Subcutaneous abdominal adipose tissue (tissue), 5 donors: ENCODE measurements around the gene FLNC.

ENCODE experiments used
- H3K27ac ChIP-seq: one replicate; pipeline ENCODE4 v1.7.0; 2013; ENCODE audit warnings: low read depth, mild to moderate bottlenecking, inconsistent platforms, low read length, moderate library complexity
- H3K27me3 ChIP-seq, 5 donors: one replicate each; pipeline ENCODE4 v1.7.0; 2013; ENCODE audit warnings: low read length in 5 of 5, inconsistent platforms in 1 of 5; ENCODE audit not compliant: control insufficient read depth in 5 of 5, insufficient read depth in 4 of 5
- H3K36me3 ChIP-seq, 5 donors: one replicate each; pipeline ENCODE4 v1.7.0; 2013; ENCODE audit warnings: low read length in 5 of 5; ENCODE audit not compliant: control insufficient read depth in 5 of 5, insufficient read depth in 5 of 5
- H3K4me1 ChIP-seq, 5 donors: one replicate each; pipeline ENCODE4 v1.7.0; 2013; ENCODE audit warnings: low read length in 5 of 5, mild to moderate bottlenecking in 3 of 5, moderate library complexity in 1 of 5; ENCODE audit not compliant: control insufficient read depth in 5 of 5, insufficient read depth in 5 of 5
- H3K4me3 ChIP-seq, 5 donors: one replicate each; pipeline ENCODE4 v1.7.0; 2013; ENCODE audit warnings: low read length in 5 of 5, low read depth in 1 of 5
- H3K9ac ChIP-seq, 5 donors: one replicate each; pipeline ENCODE4 v1.7.0; 2013; ENCODE audit warnings: low read length in 5 of 5, mild to moderate bottlenecking in 4 of 5, moderate library complexity in 3 of 5
- H3K9me3 ChIP-seq, 5 donors: one replicate each; pipeline ENCODE4 v1.7.0; 2013; ENCODE audit warnings: low read length in 5 of 5; ENCODE audit not compliant: control insufficient read depth in 5 of 5
- donor health status: healthy.
- donor health status: healthy.
- donor health status: healthy.
- donor health status: healthy.
- donor health status: healthy.

Gene FLNC

DNA sequence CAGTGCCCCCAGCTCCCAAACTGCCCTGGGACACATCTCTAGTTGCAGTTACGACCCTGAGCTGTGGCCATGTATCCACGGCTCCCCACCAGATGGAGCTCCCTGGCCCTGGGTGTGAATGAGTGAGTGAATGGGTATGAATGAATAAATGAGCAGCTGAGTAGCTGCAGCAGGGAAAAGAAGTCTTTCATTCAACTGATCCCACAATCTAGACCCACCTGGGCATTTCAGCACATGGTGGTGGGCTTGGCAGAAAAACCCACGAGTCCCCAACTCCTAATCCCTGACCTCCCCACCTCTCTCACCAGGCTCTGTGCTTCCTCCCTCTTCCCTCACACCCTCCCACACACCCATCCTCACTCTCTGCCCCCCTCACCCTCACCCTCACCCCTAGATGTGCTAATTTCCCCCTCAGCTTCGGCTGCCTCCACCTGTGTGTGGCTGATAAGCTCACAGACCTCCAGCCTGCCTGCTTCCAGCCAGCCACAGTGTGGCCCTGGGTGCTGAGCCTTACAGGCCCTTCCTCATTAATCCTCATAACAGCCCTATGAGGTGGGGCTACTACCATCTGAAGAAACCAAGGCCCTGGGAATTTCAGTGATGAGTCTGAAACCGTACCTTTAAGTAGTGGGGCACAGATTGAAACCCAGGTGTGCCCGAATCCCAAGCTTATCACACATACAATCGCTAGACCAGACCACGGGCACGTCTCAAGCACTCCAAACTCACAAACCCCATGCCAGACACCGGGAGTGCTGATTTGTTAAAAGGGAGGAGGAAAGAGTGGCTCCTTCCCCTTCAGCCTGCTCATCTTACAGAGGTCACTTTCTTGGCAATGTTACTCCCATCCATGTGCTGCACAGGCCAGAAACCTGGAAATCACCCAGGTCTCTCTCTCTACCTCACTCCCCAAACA is 30.2 kb downstream of the FLNC start:
- H3K9me3 ChIP-seq: no peaks in the 10 kb centered on the region
- H3K9ac ChIP-seq: peak overlapping the region in 2 of 5 donors; percentile 40 to 41
- H3K4me1 ChIP-seq: peaks cover 13 to 51% (median 44%) of the 10 kb centered on the region in 5 donors
- H3K4me3 ChIP-seq: no peak overlapping the region
- peak overlapping the region; percentile 67 for H3K27ac ChIP-seq
- H3K36me3 ChIP-seq: peaks cover 0 to 9% (median 7%) of the 10 kb centered on the region in 5 donors
- H3K27me3 ChIP-seq: no peaks in the 10 kb centered on the region

DNA sequence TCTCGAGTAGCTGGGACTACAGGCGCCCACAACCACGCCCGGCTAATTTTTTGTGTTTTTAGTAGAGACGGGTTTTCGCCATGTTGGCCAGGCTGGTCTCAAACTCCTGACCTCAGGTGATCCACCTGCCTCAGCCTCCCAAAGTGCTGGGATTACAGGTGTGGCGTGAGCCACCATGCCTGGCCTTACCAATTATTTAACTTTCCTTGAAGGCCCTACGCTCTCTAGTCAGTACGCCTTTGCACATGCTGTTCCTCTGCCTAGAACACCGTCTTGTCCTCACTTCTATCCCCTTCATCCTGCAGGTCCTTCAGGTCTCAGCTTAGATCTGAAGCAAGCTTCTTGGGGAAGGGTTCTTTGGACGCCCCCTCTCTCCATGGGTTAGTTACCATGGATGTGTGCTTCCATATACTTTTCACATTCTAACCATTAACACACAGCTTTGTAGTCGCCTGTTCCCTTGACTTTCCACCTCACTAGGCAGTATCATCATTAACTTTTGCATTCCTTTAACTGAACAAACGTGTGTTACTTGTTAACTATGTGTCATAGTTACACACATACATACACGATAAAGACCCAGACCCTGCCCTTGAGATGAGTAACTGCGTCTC is 31.9 kb downstream of the FLNC start:
- H3K9ac ChIP-seq: peak overlapping the region in 4 of 5 donors; percentile 24 to 95 (median 50)
- no peak overlapping the region for H3K27ac ChIP-seq
- H3K27me3 ChIP-seq: no peaks in the 10 kb centered on the region
- H3K9me3 ChIP-seq: no peaks in the 10 kb centered on the region
- peak overlapping the region; percentile 59 to 98 (median 96) for H3K4me3 ChIP-seq
- peaks cover 0 to 20% (median 16%) of the 10 kb centered on the region in 5 donors for H3K36me3 ChIP-seq
- peaks cover 13 to 51% (median 44%) of the 10 kb centered on the region in 5 donors for H3K4me1 ChIP-seq

DNA sequence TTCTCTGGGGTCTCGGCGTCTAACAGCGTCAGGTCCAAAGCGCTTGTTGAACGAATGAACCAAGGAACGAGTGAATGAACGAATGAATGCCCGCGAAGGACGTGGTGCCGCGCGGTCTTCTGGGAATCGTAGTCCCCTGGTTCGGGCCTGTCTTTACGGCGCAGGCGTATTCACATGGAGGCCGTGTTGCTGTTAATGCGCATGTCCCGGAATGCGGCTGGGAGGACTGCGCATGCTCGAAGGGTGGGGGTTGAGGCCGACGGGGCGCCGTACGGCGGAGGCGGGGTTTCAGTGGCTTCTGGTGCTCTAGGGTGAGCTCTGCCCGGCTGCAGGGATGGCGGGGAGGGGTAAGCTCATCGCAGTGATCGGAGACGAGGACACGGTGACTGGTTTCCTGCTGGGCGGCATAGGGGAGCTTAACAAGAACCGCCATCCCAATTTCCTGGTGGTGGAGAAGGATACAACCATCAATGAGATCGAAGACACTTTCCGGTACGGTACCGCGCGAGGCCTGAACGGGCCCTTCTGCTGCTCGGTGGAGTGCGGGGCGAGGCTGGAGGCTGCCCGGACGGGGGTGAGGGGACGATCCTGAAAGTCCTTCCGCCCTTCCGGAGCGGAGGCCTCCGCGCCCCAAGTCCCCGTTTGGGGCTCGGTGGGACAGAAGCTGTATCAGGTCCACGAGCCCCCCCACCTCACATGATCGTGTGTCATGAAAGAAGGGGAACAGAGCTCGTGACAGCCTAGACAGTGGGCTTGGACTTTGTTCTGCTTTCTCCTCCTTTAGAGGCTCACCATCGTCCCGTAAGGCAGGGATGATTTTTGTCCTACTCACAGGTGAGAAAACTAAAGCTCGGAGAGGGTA is 32.6 kb downstream of the FLNC start, which contains the start of gene ATP6V1F:
TSS of gene ATP6V1F (plus strand) at position 286 of the 862 bp plus-strand sequence. CDS start at position 335, 49 bp downstream.
- peak within 1 kb of the TSS; percentile 78 for H3K27ac ChIP-seq

DNA sequence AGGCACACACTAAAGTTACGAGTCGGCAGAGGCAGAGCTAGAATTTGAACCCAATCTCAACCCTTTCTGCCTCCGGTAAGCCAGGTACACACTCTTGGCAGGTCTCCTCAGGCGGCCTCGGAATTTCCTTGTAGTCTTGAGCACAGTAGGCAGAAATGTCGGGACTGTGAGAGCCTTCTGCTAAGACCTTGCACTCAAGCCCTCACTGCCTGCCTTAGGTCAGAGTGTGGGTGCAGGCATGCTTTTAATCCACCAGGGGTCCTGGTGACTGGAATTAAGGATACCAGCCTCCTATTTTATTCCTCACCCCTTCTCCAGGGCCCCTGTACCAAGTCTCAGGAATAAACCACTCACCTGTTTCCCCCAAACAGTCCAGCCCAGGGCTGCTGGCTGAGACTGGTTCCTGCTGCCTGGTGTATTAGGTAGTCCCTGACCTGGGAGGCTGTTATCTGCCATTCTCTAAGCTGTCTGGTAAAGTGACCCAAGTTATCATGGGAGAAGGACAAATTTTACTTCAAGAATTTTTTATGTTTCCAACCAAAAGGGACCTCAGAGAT is 33.3 kb downstream of the FLNC start:
- Histone ChIP-seq H3K27me3 (no peaks in the 10 kb centered on the region), H3K9ac (peak overlapping the region; percentile 69 to 95 (median 92)), H3K4me1 (peaks cover 13 to 51% (median 44%) of the 10 kb centered on the region in 5 donors), H3K9me3 (no peaks in the 10 kb centered on the region), H3K36me3 (peaks cover 0 to 20% (median 16%) of the 10 kb centered on the region in 5 donors), H3K4me3 (peak overlapping the region; percentile 89 to 98 (median 97)), H3K27ac (peak overlapping the region; percentile 78)

More for the DNA sequence above, 32.6 kb downstream of the FLNC start, which contains the start of gene ATP6V1F:
- Histone ChIP-seq H3K27me3 (no peaks in the 10 kb centered on the region), H3K9me3 (no peaks in the 10 kb centered on the region), H3K4me1 (peaks cover 13 to 51% (median 44%) of the 10 kb centered on the region in 5 donors), H3K4me3 (peak within 1 kb of the TSS; percentile 89 to 98 (median 97)), H3K9ac (peak within 1 kb of the TSS; percentile 69 to 95 (median 92)), H3K36me3 (peaks cover 0 to 20% (median 16%) of the 10 kb centered on the region in 5 donors)

DNA sequence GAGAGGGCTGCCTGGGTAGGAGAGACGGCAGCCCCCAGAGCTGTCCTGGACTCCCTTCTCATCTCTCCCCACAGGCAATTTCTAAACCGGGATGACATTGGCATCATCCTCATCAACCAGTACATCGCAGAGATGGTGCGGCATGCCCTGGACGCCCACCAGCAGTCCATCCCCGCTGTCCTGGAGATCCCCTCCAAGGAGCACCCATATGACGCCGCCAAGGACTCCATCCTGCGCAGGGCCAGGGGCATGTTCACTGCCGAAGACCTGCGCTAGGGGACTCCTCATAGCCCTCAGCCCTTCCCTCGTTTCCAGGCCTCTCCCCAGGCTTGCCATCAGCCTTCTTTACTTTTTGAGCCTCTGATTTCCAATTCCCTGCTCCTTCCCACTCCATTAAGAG is 35.1 kb downstream of the FLNC start:
- peaks cover 0 to 3% (median 0%) of the 10 kb centered on the region in 5 donors for H3K27me3 ChIP-seq
- H3K36me3 ChIP-seq: peaks cover 0 to 20% (median 16%) of the 10 kb centered on the region in 5 donors
- H3K4me3 ChIP-seq: no peak overlapping the region
- H3K9ac ChIP-seq: no peak overlapping the region
- peaks cover 4 to 51% (median 41%) of the 10 kb centered on the region in 5 donors for H3K4me1 ChIP-seq
- H3K9me3 ChIP-seq: no peaks in the 10 kb centered on the region
- H3K27ac ChIP-seq: no peak overlapping the region

DNA sequence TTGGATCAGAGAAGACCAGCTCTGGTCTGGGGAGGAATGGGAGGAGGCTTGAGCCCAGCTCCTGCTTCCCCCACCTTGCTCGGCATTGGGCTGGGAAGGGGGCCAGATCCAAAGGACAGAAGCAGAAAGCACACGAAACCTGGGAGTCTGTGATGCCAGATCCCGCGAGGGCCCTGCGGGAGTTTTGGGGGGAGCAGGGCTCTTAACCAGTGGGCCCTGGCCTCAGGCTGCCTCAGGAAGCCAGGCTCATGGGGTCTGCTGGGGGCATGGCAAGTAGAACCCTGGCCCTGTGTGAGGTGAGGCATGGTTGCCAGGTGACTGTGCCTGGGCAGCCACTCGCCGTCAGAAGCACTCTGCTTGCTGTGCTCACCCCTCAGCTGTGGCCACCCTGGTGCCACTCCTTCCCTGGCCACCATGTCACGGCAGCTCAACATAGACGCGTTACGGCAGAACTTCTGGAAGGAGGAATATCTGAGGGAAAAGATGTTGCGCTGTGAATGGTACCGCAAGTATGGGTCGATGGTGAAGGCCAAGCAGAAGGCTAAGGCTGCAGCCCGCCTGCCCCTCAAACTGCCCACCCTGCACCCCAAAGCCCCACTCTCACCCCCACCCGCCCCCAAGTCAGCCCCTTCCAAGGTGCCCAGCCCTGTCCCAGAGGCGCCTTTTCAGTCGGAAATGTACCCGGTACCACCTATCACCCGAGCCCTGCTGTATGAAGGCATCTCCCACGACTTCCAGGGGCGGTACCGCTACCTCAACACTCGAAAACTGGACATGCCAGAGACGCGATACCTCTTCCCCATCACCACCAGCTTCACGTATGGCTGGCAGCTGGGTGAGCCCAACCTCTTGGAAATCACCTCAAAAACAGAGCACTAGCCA is 36.0 kb downstream of the FLNC start:
- Histone ChIP-seq H3K36me3 (peaks cover 0 to 20% (median 16%) of the 10 kb centered on the region in 5 donors), H3K27ac (no peak overlapping the region), H3K9me3 (no peaks in the 10 kb centered on the region), H3K4me3 (no peak overlapping the region), H3K27me3 (peaks cover 0 to 7% (median 0%) of the 10 kb centered on the region in 5 donors), H3K4me1 (peaks cover 2 to 42% (median 36%) of the 10 kb centered on the region in 5 donors), H3K9ac (no peak overlapping the region)

DNA sequence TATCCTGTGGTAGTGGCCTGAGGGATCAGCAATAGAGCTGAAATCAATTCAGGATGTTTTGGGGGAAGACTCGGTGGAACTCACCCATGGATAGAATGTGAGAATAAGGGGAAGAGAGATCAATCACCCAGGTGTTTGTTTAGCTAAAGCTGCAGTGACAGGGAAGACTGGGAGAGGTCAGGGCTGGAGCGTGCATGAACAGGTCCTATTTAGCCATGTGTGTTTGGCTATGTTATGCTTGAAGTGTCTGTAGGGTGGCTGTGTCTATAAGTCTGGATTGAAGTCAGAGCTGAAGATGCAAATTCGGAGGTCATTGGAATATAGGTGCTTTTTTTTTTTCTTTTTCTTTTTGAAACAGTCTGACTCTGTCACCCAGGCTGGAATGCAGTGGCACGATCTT is 37.0 kb downstream of the FLNC start:
- H3K4me1 ChIP-seq: peaks cover 2 to 39% (median 34%) of the 10 kb centered on the region in 5 donors
- H3K27me3 ChIP-seq: peaks cover 0 to 7% (median 0%) of the 10 kb centered on the region in 5 donors
- H3K27ac ChIP-seq: no peak overlapping the region
- no peaks in the 10 kb centered on the region for H3K9me3 ChIP-seq
- no peak overlapping the region for H3K4me3 ChIP-seq
- H3K9ac ChIP-seq: no peak overlapping the region
- peaks cover 0 to 20% (median 16%) of the 10 kb centered on the region in 5 donors for H3K36me3 ChIP-seq

DNA sequence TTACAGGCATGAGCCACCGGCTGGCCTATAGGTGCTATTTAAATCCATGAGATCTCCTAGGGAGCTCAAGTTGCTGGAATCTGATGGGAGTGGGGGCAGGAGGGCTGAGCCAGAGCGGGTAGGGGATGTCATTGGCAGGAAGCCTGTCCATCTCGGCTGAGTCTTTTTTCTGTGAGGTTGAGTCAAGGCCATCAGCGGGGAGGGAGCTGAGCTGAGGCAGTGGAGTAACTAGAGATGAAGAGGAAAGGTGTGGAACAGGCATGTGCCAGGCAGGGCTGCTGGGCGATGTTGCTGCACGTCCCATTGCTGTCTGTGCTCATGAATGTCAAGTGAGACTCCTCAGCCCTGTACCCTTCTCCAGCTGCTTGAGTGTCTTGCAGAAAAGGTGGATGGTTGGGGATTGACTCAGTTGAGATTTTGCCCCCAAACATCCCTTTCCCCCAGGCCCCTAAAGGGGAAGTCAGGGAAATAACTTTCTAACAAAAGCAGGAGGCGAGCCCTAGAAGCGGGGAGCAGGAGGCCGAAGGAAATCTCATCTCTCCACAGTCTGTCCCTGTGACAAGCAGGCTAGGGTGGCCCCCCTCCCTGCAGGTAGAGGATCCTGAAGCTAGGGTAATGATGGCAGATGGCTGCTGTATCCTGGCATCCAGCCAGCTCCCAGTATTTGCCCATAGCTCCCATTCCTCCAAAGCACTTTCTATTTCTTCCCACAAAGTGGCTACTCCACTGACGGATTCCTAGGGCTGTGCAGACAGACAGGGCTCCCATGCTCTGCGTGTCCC is 37.8 kb downstream of the FLNC start:
- peak overlapping the region in 2 of 5 donors; percentile 60 to 73 for H3K4me3 ChIP-seq
- peaks cover 0 to 20% (median 16%) of the 10 kb centered on the region in 5 donors for H3K36me3 ChIP-seq
- no peak overlapping the region for H3K9ac ChIP-seq
- H3K27ac ChIP-seq: no peak overlapping the region
- H3K27me3 ChIP-seq: peaks cover 0 to 7% (median 0%) of the 10 kb centered on the region in 5 donors
- peaks cover 2 to 33% (median 30%) of the 10 kb centered on the region in 5 donors for H3K4me1 ChIP-seq
- H3K9me3 ChIP-seq: no peaks in the 10 kb centered on the region
